GM19240 (cell line): ENCODE data around the gene TOM1.
"Not testable (repeated sequence)": the region's sequence is repeated elsewhere in the genome, so short reads cannot be mapped to it uniquely, and the experiment has no call there.

ENCODE experiments used
- DNase-seq: peaks from one replicate; pipeline ENCODE4 v3.0.0; 2011; ENCODE audit warnings: low spot score; ENCODE audit not compliant: insufficient read length

Gene TOM1

DNA sequence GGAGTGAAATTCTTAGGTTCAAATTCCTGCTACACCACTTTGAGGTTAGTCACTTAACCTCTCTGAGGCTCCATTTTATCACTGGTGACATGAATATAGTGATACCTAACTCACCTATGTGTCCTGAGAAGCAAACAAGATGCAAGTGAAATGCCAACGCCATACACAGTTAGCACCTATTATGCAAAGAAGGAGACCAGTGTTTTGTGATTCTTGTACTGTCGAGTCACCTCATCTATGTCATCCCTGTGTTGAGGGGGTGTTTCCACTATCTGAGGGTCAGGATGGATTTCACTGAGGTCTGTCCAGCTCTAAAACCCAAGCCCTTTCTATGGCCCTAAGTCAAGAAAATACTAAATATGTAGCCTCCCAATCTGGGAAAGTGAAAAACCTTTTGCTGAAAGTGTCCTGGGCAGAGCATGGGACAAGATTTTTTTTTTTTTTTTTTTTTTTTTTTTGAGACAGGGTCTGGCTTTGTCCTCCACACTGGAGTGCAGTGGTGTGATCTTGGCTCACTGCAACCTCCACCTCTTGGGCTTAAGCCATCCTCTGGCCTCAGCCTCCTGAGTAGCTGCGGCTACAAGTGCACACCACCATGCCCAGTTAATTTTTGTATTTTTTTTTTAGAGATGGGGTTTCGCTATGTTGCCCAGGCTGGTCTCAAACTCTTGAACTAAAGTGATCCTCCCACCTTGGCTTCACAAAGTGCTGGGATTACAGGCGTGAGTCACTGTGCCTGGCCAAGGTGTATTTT lies 95.3 kb downstream of the TOM1 start:
- DNase-seq = no peak

- not testable (repeated sequence) for DNase-seq
These were observed 96.9 kb downstream of the TOM1 start for GRCh38 chr22:35396622-35397021.

DNA sequence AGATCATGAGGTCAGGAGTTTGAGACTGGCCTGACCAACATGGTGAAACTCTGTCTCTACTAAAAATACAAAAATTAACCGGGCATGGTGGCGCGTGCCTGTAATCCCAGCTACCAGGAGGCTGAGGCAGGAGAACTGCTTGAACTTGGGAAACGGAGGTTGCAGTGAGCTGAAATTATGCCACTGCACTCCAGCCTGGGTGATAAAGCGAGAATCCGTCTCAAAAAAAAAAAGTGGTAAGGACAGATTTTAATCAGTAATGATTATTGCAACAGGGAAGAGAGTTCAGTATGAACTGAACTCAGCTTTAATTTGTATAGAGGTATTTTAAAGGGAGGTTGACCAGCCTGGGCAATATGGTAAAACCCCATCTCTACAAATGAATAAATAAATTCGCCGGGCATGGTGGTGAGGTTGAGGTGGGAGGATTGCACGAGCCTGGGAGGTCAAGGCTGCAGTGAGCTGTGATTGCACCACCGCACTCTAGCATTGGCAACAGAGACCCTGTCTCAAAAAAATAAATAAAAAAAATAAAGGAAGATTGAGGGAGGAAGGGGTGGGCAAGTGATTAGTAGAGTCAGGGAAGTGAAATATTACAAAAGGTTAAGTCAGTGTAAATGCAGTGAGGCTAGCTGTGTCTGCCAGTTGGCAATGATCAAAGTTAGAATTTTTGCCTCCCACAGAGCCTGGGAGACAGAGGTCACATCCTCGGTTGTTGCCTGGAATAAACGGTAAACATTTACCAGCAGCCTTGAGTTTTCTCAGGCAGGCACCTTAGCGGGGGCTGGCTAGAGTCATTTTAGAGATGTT lies 97.6 kb downstream of the TOM1 start:
- no peak for DNase-seq
